Neural progenitor cell (in vitro differentiated cells): Measurements from ENCODE around the gene ATP6V1B1.

Source experiments
- EZH2 ChIP-seq: fragments of 200-600 bp; sonication (generic); IDR thresholded peaks from 2 replicates; pipeline ENCODE4 v1.6.1; 2017; ENCODE audit warnings: antibody characterized with exemption, mild to moderate bottlenecking, moderate library complexity
- TF ChIP-seq, protein P1 (sequence below): fragments of 200-600 bp; sonication (generic); IDR thresholded peaks from 2 replicates; pipeline ENCODE4 v1.5.1; 2017; ENCODE audit warnings: antibody characterized with exemption, mild to moderate bottlenecking

GRCh38 chr2:70887208-70887549 is 48.5 kb upstream of the ATP6V1B1 start:
- TF ChIP-seq, protein P1, sequence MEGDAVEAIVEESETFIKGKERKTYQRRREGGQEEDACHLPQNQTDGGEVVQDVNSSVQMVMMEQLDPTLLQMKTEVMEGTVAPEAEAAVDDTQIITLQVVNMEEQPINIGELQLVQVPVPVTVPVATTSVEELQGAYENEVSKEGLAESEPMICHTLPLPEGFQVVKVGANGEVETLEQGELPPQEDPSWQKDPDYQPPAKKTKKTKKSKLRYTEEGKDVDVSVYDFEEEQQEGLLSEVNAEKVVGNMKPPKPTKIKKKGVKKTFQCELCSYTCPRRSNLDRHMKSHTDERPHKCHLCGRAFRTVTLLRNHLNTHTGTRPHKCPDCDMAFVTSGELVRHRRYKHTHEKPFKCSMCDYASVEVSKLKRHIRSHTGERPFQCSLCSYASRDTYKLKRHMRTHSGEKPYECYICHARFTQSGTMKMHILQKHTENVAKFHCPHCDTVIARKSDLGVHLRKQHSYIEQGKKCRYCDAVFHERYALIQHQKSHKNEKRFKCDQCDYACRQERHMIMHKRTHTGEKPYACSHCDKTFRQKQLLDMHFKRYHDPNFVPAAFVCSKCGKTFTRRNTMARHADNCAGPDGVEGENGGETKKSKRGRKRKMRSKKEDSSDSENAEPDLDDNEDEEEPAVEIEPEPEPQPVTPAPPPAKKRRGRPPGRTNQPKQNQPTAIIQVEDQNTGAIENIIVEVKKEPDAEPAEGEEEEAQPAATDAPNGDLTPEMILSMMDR, result no peak
- TF ChIP-seq EZH2, result no peak
